HUES48 (cell line): ENCODE measurements around the gene CTNND2.
"Not testable (repeated sequence)": the region's sequence is repeated elsewhere in the genome, so short reads cannot be mapped to it uniquely, and the experiment has no call there.

Experiments used
- H3K27ac ChIP-seq: one replicate; pipeline ENCODE4 v1.7.0; 2013; ENCODE audit warnings: low read depth, low read length, inconsistent platforms
- H3K27me3 ChIP-seq: 2 replicates; pipeline ENCODE4 v1.6.1; 2013; ENCODE audit warnings: mild to moderate bottlenecking, low read length; ENCODE audit not compliant: control insufficient read depth, insufficient read depth
- H3K36me3 ChIP-seq: 2 replicates; pipeline ENCODE4 v1.6.1; 2013; ENCODE audit warnings: low read length; ENCODE audit not compliant: control insufficient read depth, insufficient read depth
- H3K4me1 ChIP-seq: 2 replicates; pipeline ENCODE4 v1.6.1; 2013; ENCODE audit warnings: mild to moderate bottlenecking, low read length; ENCODE audit not compliant: control insufficient read depth, insufficient read depth
- H3K4me3 ChIP-seq: 2 replicates; pipeline ENCODE4 v1.5.1; 2013; ENCODE audit warnings: mild to moderate bottlenecking, low read depth, low read length
- H3K9ac ChIP-seq: 2 replicates; pipeline ENCODE4 v1.6.1; 2013; ENCODE audit warnings: mild to moderate bottlenecking, low read depth, low read length, moderate library complexity
- H3K9me3 ChIP-seq: 2 replicates; pipeline ENCODE4 v1.6.1; 2013; ENCODE audit warnings: low read length; ENCODE audit not compliant: control insufficient read depth, insufficient read depth

Gene CTNND2

GRCh38 chr5:11620172-11620571 lies 284.1 kb downstream of the CTNND2 start:
- Histone ChIP-seq H3K27me3 (no peaks in the 10 kb centered on the region), H3K4me1 (peaks cover 4% of the 10 kb centered on the region; the same call in 1 of the 2 replicates), H3K36me3 (no peaks in the 10 kb centered on the region), H3K9ac (no peak overlapping the region), H3K27ac (no peak overlapping the region), H3K4me3 (no peak overlapping the region), H3K9me3 (no peaks in the 10 kb centered on the region)

DNA sequence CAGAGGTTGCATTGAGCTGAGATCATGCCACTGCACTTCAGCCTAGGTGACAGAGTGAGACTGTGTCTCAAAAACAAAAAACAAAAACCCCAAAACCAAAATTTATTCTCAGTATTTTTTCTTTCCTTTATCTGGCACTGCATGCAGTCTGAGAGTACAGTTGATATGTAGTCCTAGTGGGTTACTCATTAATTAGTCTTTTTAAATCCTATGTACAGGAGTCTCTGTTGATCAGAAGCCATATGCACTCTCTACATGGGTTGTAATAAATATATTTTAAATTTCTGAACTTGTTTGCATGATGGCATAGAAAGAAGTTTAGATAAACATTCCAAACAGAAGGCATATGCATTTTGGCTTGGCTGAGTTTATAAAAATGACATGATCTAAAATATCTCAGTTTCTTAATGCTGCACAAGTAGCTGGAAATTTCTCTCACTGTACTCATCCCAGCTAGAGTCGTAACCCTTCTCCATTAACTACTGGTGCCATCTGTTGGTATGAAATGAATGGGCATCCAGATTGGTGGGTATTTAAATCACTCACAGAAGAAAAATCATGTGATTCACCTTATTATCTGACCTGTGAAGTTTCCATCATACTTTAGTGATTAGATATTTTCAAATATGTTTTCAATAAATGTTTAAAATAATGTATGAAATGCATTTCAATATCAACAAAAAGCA lies 284.8 kb downstream of the CTNND2 start:
- Histone ChIP-seq H3K9ac (no peak overlapping the region), H3K4me3 (no peak overlapping the region), H3K27me3 (no peaks in the 10 kb centered on the region), H3K36me3 (no peaks in the 10 kb centered on the region), H3K4me1 (peaks cover 4% of the 10 kb centered on the region; the same call in 1 of the 2 replicates), H3K9me3 (no peaks in the 10 kb centered on the region), H3K27ac (no peak overlapping the region)

DNA sequence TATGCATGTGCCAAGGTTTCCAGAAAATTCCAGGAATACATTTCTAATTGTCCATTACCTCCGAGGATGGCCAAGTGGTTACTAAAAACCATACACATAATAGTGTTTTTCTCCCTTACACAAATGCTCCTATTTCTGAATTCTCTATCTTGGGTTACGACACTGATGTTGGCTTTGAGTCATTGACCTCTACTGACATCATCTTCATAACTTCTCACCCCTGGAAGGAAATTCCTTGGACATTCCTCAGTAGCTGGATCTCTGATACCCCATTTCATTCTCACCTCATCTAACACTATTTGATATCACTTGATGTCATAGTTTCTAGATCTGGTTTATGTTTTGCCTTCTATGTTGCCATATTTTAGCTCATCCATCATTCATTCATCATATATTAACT lies 287.2 kb downstream of the CTNND2 start:
- Histone ChIP-seq H3K4me1 (peaks cover 4% of the 10 kb centered on the region; the same call in 1 of the 2 replicates), H3K9ac (no peak overlapping the region)

DNA sequence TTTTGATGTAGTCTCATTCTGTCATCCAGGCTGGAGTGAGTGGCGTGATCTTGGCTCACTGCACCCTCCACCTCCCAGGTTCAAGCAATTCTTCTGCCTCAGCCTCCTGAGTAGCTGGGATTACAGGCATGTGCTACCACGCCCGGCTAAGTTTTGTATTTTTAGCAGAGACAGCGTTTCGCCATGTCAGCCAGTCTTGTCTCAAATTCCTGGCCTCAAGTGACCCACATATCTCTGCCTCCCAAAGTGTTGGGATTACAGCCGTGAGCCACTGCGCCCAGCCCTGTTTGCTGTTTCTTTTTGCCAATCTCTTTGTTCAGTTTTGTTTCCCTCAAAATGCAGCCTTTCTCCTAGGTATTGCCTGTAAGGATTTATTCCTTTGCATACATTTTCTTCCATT lies 287.6 kb downstream of the CTNND2 start:
- not testable (repeated sequence) for H3K36me3 ChIP-seq, H3K9me3 ChIP-seq, H3K4me3 ChIP-seq, H3K27me3 ChIP-seq, H3K27ac ChIP-seq, H3K9ac ChIP-seq, H3K4me1 ChIP-seq

More for the DNA sequence above, 287.2 kb downstream of the CTNND2 start:
- Histone ChIP-seq H3K36me3 (no peaks in the 10 kb centered on the region), H3K9me3 (no peaks in the 10 kb centered on the region), H3K27me3 (no peaks in the 10 kb centered on the region), H3K4me3 (no peak overlapping the region), H3K27ac (no peak overlapping the region)

- Histone ChIP-seq H3K27me3 (no peaks in the 10 kb centered on the region), H3K9me3 (no peaks in the 10 kb centered on the region), H3K9ac (no peak overlapping the region), H3K4me3 (no peak overlapping the region), H3K27ac (no peak overlapping the region), H3K36me3 (no peaks in the 10 kb centered on the region), H3K4me1 (no peaks in the 10 kb centered on the region)
Measured at GRCh38 chr5:11611011-11611410, 293.2 kb downstream of the CTNND2 start.

DNA sequence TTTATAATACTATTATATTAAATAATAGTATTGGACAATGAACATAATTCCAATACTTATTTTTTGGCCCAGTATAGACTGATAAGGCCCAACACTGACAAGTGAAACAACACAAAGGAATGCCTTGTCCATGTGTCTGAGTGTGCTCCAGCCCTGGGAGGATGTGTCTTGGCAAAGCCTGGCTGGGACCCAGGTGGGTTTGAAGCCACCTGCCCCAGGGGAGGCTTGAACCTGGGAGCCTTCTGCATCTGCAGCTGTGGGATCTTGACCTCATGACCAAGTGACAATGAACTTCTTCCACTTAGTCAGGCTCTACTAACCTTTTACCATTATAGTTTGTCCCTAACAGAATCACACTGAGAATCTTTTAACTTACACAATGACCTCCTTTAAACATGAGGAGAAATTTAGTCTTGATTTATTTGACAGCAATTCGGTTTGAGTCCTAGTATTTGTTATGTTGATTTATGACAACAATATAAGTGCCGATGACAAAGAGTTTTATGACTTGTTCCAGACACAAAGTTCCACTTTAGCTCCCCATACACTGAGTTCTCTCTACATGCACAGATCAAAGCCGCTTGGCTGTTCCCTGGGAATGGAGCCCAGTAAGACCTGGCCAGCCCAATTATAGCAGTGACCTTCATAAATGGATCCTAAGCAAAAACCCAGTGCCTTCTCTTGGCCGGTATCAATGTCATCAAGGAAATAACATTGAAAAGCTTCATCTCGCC lies 294.5 kb downstream of the CTNND2 start:
- H3K36me3 ChIP-seq: no peaks in the 10 kb centered on the region
- no peaks in the 10 kb centered on the region for H3K9me3 ChIP-seq

DNA sequence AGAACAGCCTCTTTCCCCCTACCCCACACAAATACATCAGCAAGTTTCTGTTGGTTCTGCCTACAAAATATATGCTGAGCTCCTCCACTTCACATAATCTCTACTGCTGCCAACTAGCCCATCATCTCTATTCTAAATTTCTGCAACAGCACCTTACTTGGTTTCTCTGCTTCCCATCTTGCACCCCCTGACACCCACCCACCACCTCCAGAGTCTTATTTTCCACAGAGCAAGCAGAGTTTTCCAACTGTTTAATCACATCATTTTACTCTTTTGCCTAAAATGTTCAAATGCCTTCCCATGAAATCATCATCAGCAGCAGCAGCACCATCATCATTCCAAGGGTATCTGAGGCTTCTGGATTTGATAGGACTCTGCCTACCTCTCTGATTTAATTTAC lies 295.7 kb downstream of the CTNND2 start:
- Histone ChIP-seq H3K9ac (no peak overlapping the region), H3K27ac (no peak overlapping the region)

More for the DNA sequence above, 294.5 kb downstream of the CTNND2 start:
- no peak overlapping the region for H3K9ac ChIP-seq
- H3K27ac ChIP-seq: no peak overlapping the region
- no peaks in the 10 kb centered on the region for H3K27me3 ChIP-seq
- H3K4me1 ChIP-seq: no peaks in the 10 kb centered on the region
- H3K4me3 ChIP-seq: no peak overlapping the region

DNA sequence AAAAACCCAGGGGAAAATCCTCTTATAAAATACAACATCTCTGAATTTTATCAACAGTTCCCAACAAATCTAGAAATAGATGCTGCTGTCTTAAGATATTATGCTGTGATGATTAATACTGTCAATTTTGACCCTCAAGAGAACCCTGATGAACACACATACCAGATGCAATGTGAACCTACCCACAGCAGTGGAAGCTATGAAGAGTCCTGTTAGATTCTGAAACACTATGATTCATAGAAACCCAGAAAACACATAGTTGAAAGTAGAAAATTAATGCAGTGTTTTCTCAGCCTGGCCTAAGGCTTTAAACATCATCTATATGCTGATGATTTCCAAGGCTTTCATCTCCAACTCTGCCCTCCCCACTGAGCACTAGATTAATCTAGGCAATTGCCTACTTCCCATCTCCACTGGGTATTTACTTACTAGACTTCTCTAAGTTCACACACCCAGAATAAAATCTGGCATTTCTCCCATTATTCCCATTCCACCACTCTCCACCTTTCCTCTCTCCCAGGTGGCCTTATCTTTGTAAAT lies 296.2 kb downstream of the CTNND2 start:
- Histone ChIP-seq H3K9me3 (no peaks in the 10 kb centered on the region), H3K9ac (no peak overlapping the region)

More for the DNA sequence above, 295.7 kb downstream of the CTNND2 start:
- Histone ChIP-seq H3K4me1 (no peaks in the 10 kb centered on the region), H3K4me3 (no peak overlapping the region), H3K27me3 (no peaks in the 10 kb centered on the region), H3K36me3 (no peaks in the 10 kb centered on the region), H3K9me3 (no peaks in the 10 kb centered on the region)

DNA sequence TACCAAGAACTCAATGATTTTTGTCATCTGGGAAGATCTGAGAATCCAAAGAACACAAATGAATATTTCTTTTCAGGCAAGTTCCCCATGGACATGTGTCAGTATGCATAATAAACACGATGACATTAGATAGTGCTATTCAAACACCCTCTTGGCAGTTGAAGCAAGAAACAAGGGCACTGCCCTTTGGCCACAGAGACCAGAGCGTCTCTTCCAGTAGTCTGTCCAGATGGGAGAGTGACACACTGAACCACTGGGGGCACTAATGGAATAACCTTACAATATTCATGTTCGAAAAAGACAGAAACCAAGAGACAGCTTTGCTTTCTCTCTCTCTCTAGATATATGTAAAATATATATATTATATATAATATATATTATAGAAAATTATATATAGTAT lies 301.9 kb downstream of the CTNND2 start:
- no peak overlapping the region for H3K4me3 ChIP-seq
- H3K4me1 ChIP-seq: no peaks in the 10 kb centered on the region
- no peak overlapping the region for H3K27ac ChIP-seq
- H3K36me3 ChIP-seq: no peaks in the 10 kb centered on the region
- H3K9ac ChIP-seq: no peak overlapping the region
- no peaks in the 10 kb centered on the region for H3K9me3 ChIP-seq
- H3K27me3 ChIP-seq: no peaks in the 10 kb centered on the region

More for the DNA sequence above, 296.2 kb downstream of the CTNND2 start:
- no peak overlapping the region for H3K4me3 ChIP-seq
- no peak overlapping the region for H3K27ac ChIP-seq
- H3K27me3 ChIP-seq: no peaks in the 10 kb centered on the region
- no peaks in the 10 kb centered on the region for H3K4me1 ChIP-seq
- no peaks in the 10 kb centered on the region for H3K36me3 ChIP-seq

- Histone ChIP-seq H3K4me1 (peaks cover 21% of the 10 kb centered on the region), H3K9me3 (no peaks in the 10 kb centered on the region), H3K27me3 (no peaks in the 10 kb centered on the region), H3K27ac (no peak overlapping the region), H3K36me3 (no peaks in the 10 kb centered on the region), H3K4me3 (no peak overlapping the region), H3K9ac (no peak overlapping the region)
Measured at GRCh38 chr5:11599499-11599898, 304.7 kb downstream of the CTNND2 start.

DNA sequence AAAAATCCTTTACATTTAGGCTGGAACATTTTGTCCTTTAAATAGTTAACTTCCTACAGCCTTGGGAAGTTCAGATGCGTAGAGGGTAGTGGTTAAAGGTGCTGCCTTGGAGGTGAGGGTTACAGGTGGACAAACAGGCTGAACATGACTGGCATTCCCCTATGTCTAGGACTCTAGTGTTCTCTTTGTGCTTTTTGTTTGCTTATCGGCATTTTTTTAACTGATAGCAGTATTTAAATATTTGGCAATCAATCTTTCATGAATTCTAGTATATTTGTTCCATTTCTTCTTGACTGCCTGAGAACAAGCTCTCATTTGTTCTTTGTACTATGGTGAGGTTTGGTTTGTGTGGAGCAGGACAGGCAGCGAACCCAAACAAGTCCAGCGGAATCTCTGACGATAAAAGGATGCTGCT lies 307.6 kb downstream of the CTNND2 start:
- H3K4me3 ChIP-seq: no peak overlapping the region
- peaks cover 21% of the 10 kb centered on the region for H3K4me1 ChIP-seq
- no peak overlapping the region for H3K27ac ChIP-seq
- no peaks in the 10 kb centered on the region for H3K9me3 ChIP-seq
- H3K27me3 ChIP-seq: no peaks in the 10 kb centered on the region
- no peak overlapping the region for H3K9ac ChIP-seq
- no peaks in the 10 kb centered on the region for H3K36me3 ChIP-seq
